ENCODE measurements around the gene CACNA1F.

Gene CACNA1F

DNA sequence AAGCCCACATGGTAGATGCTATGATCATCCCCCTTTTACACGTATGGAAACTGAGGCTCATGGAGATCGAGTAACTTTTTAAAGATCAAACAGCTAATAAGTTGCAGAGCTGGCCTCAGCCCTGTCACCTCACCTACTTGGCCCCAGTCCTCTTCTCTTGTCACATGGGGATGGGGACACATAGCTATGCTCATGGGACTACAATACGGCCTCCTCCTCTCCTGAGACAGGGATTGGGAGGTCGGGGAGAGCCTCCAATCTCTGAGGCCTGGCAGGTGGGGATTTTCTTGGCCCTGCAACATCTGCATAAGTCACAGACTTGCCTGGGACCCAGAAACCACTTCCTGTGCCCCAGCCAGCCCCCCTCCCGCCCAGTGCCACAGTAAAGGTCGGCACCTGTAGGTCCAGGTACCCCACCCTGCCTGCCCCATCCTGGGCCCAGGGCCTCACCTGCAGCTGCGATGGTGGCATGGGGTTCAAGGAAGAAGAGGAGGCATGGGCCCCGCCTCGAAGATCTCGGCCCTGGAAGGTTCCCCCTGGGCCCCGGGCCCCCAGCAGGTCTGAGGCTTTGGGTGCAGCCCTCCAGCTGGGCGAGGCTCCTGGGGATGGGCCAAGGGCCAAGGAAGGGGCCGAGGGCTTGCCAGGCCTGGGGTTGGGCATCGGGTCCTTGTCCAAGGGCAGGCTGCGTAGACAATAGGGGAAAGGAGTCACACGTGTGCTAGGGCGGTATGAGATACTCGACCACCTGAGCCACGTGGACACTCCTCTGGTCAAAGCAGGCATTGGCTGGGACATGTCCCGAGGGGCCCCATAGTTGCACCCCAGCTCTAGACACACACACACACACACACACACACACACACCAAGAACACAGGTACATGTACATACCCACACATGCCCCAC lies 25.0 kb upstream of the CACNA1F start:
- no peak overlapping the region for H3K4me3 ChIP-seq (ENCODE audit: low read depth, low read length)

GRCh38 chrX:49257074-49257790 lies 24.1 kb upstream of the CACNA1F start:
- no peaks in the 10 kb centered on the region for H3K27me3 ChIP-seq (ENCODE audit: insufficient read depth, low read length)
- H3K4me1 ChIP-seq (ENCODE audit: control insufficient read depth, insufficient read depth, low read length, unreplicated experiment) = no peaks in the 10 kb centered on the region
- H2AFZ ChIP-seq (ENCODE audit: low read length, unreplicated experiment) = no peak overlapping the region
- no peaks in the 10 kb centered on the region for H3K36me3 ChIP-seq (ENCODE audit: insufficient read depth, low read length)
- no peak overlapping the region for H3K27ac ChIP-seq (ENCODE audit: low read depth, low read length)
- H3K79me2 ChIP-seq (ENCODE audit: control insufficient read depth, insufficient read depth, low read length, unreplicated experiment) = no peaks in the 10 kb centered on the region
- no peak overlapping the region for H3K4me3 ChIP-seq (ENCODE audit: low read depth, low read length)

More for the DNA sequence above, 25.0 kb upstream of the CACNA1F start:
- Histone ChIP-seq H3K4me1 (ENCODE audit: control insufficient read depth, insufficient read depth, low read length, unreplicated experiment) (no peaks in the 10 kb centered on the region), H3K27me3 (ENCODE audit: insufficient read depth, low read length) (no peaks in the 10 kb centered on the region), H3K27ac (ENCODE audit: low read depth, low read length) (no peak overlapping the region), H3K79me2 (ENCODE audit: control insufficient read depth, insufficient read depth, low read length, unreplicated experiment) (no peaks in the 10 kb centered on the region), H2AFZ (ENCODE audit: low read length, unreplicated experiment) (no peak overlapping the region), H3K36me3 (ENCODE audit: insufficient read depth, low read length) (no peaks in the 10 kb centered on the region)

- no peaks in the 10 kb centered on the region for H3K27me3 ChIP-seq (ENCODE audit: insufficient read depth, low read length)
- H3K27ac ChIP-seq (ENCODE audit: low read depth, low read length) = no peak overlapping the region
- no peak overlapping the region for H2AFZ ChIP-seq (ENCODE audit: low read length, unreplicated experiment)
- no peak overlapping the region for H3K4me3 ChIP-seq (ENCODE audit: low read depth, low read length)
- H3K4me1 ChIP-seq (ENCODE audit: control insufficient read depth, insufficient read depth, low read length, unreplicated experiment) = no peaks in the 10 kb centered on the region
- H3K79me2 ChIP-seq (ENCODE audit: control insufficient read depth, insufficient read depth, low read length, unreplicated experiment) = no peaks in the 10 kb centered on the region
- H3K36me3 ChIP-seq (ENCODE audit: insufficient read depth, low read length) = no peaks in the 10 kb centered on the region
Observed at GRCh38 chrX:49256268-49256995, 23.3 kb upstream of the CACNA1F start.

DNA sequence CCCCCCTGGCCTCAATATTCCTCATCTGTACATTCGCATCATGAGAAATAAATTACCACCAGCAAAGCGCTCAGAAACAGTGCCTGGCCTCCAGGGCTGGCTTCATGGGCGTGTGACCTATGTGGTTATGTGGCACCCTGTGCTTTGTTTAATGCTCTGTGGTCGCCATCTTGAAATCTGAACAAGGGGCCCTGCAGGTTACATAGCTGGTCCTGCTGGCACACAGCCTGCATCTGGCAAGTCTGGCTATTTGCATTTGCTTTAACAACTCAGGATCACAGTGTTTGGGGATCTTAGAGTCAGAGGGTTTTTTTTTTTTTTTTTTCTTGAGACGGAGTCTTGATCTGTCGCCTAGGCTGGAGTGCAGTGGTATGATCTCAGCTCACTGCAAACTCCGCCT lies 21.5 kb upstream of the CACNA1F start:
- Histone ChIP-seq H3K4me3 (ENCODE audit: low read depth, low read length) (no peak overlapping the region), H3K79me2 (ENCODE audit: control insufficient read depth, insufficient read depth, low read length, unreplicated experiment) (no peaks in the 10 kb centered on the region), H3K27ac (ENCODE audit: low read depth, low read length) (no peak overlapping the region), H2AFZ (ENCODE audit: low read length, unreplicated experiment) (no peak overlapping the region), H3K36me3 (ENCODE audit: insufficient read depth, low read length) (no peaks in the 10 kb centered on the region), H3K4me1 (ENCODE audit: control insufficient read depth, insufficient read depth, low read length, unreplicated experiment) (no peaks in the 10 kb centered on the region), H3K27me3 (ENCODE audit: insufficient read depth, low read length) (no peaks in the 10 kb centered on the region)

DNA sequence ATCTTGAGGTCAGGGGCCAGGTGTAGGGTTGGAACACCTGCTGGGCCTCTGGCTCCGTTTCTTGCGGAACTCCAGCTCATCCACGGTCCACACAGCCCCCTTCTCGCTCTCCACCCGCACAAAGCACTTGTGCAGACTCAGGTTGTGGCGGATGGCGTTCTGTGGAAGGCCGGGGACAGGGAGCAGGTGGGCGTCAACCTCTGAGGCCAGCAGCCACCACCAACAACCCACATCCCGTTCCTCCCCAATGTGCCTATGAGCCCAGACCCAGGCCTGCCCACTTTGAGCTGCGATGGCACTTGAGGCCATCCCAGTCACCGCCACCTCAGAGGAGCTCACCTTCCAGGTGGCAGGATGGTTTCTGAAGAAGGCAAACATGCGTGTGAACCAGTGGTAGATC lies 18.2 kb upstream of the CACNA1F start:
- H3K4me3 ChIP-seq (ENCODE audit: low read depth, low read length) = no peak overlapping the region
- H3K27ac ChIP-seq (ENCODE audit: low read depth, low read length) = no peak overlapping the region
- no peaks in the 10 kb centered on the region for H3K36me3 ChIP-seq (ENCODE audit: insufficient read depth, low read length)
- no peaks in the 10 kb centered on the region for H3K79me2 ChIP-seq (ENCODE audit: control insufficient read depth, insufficient read depth, low read length, unreplicated experiment)
- H2AFZ ChIP-seq (ENCODE audit: low read length, unreplicated experiment) = no peak overlapping the region
- no peaks in the 10 kb centered on the region for H3K4me1 ChIP-seq (ENCODE audit: control insufficient read depth, insufficient read depth, low read length, unreplicated experiment)
- no peaks in the 10 kb centered on the region for H3K27me3 ChIP-seq (ENCODE audit: insufficient read depth, low read length)

DNA sequence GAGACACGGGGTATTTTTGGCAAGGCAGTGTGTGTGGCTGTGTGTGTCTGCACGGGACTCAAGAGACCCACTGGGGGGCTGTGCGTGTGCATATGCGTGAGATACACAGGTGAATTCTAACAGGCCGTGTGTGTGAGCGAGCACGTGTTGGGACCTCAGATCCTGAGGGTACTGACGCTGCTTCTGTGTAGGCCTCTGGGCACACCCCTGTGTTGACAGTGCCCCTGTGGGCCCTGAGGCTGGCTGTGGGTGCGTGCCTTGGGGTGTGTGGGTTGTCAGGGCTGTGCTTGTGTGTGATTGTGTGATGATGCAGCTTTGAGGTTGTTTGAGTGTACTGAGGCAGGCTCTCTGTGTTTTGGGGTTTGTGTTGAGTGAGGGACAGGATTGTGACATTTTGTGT lies 17.4 kb upstream of the CACNA1F start:
- Histone ChIP-seq H3K27me3 (ENCODE audit: insufficient read depth, low read length) (no peaks in the 10 kb centered on the region), H2AFZ (ENCODE audit: low read length, unreplicated experiment) (no peak overlapping the region)

GRCh38 chrX:49250066-49250465 lies 16.9 kb upstream of the CACNA1F start:
- Histone ChIP-seq H3K36me3 (ENCODE audit: insufficient read depth, low read length) (no peaks in the 10 kb centered on the region), H2AFZ (ENCODE audit: low read length, unreplicated experiment) (no peak overlapping the region), H3K4me3 (ENCODE audit: low read depth, low read length) (no peak overlapping the region), H3K4me1 (ENCODE audit: control insufficient read depth, insufficient read depth, low read length, unreplicated experiment) (no peaks in the 10 kb centered on the region), H3K27ac (ENCODE audit: low read depth, low read length) (no peak overlapping the region), H3K79me2 (ENCODE audit: control insufficient read depth, insufficient read depth, low read length, unreplicated experiment) (no peaks in the 10 kb centered on the region), H3K27me3 (ENCODE audit: insufficient read depth, low read length) (no peaks in the 10 kb centered on the region)

More for the DNA sequence above, 17.4 kb upstream of the CACNA1F start:
- Histone ChIP-seq H3K4me1 (ENCODE audit: control insufficient read depth, insufficient read depth, low read length, unreplicated experiment) (no peaks in the 10 kb centered on the region), H3K4me3 (ENCODE audit: low read depth, low read length) (no peak overlapping the region), H3K79me2 (ENCODE audit: control insufficient read depth, insufficient read depth, low read length, unreplicated experiment) (no peaks in the 10 kb centered on the region), H3K36me3 (ENCODE audit: insufficient read depth, low read length) (no peaks in the 10 kb centered on the region), H3K27ac (ENCODE audit: low read depth, low read length) (no peak overlapping the region)

DNA sequence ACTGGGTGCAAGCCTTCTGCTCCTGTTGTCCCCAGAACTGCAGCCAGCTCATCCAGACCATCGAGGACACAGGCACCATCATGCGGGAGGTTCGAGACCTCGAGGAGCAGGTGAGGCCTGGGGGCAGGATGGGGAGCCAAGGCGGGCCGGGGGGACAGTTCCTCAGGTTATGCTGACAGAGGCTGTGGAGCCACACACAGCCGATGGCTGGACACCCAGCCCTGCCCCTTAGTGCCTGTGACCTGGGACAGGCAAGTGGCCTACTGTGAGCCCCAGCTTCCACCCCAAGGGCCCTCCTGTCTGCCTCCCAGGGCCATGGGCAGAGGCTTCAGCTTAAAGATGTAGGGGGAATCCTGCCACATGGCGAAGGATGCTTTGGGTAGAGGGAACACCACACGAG lies 16.5 kb upstream of the CACNA1F start:
- H3K36me3 ChIP-seq (ENCODE audit: insufficient read depth, low read length) = no peaks in the 10 kb centered on the region
- H3K79me2 ChIP-seq (ENCODE audit: control insufficient read depth, insufficient read depth, low read length, unreplicated experiment) = no peaks in the 10 kb centered on the region

DNA sequence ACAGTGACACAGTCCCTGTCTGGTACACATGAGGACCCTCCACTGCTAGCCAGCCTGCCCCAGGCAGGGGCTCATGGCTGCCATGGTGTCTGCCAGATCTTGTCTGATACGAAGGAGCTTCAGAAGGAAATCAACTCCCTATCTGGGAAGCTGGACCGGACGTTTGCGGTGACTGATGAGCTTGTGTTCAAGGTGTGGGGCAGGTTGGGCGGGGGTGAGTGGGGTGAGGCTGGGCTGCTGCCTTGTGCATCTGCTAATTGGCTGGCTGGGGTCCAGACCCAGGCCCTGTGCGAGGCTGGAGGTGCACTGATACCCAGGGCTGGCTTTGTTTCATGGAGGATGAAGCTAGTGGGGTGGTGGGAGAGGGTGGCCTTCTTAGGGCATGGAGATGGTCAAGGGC lies 15.9 kb upstream of the CACNA1F start:
- Histone ChIP-seq H3K4me1 (ENCODE audit: control insufficient read depth, insufficient read depth, low read length, unreplicated experiment) (no peaks in the 10 kb centered on the region), H3K79me2 (ENCODE audit: control insufficient read depth, insufficient read depth, low read length, unreplicated experiment) (no peaks in the 10 kb centered on the region), H2AFZ (ENCODE audit: low read length, unreplicated experiment) (no peak overlapping the region), H3K27me3 (ENCODE audit: insufficient read depth, low read length) (no peaks in the 10 kb centered on the region), H3K27ac (ENCODE audit: low read depth, low read length) (no peak overlapping the region), H3K4me3 (ENCODE audit: low read depth, low read length) (no peak overlapping the region), H3K36me3 (ENCODE audit: insufficient read depth, low read length) (no peaks in the 10 kb centered on the region)

More for the DNA sequence above, 16.5 kb upstream of the CACNA1F start:
- Histone ChIP-seq H2AFZ (ENCODE audit: low read length, unreplicated experiment) (no peak overlapping the region), H3K27me3 (ENCODE audit: insufficient read depth, low read length) (no peaks in the 10 kb centered on the region), H3K27ac (ENCODE audit: low read depth, low read length) (no peak overlapping the region), H3K4me1 (ENCODE audit: control insufficient read depth, insufficient read depth, low read length, unreplicated experiment) (no peaks in the 10 kb centered on the region), H3K4me3 (ENCODE audit: low read depth, low read length) (no peak overlapping the region)

- Histone ChIP-seq H3K27me3 (ENCODE audit: insufficient read depth, low read length) (no peaks in the 10 kb centered on the region), H2AFZ (ENCODE audit: low read length, unreplicated experiment) (no peak overlapping the region), H3K4me1 (ENCODE audit: control insufficient read depth, insufficient read depth, low read length, unreplicated experiment) (no peaks in the 10 kb centered on the region), H3K36me3 (ENCODE audit: insufficient read depth, low read length) (no peaks in the 10 kb centered on the region), H3K4me3 (ENCODE audit: low read depth, low read length) (no peak overlapping the region), H3K27ac (ENCODE audit: low read depth, low read length) (no peak overlapping the region), H3K79me2 (ENCODE audit: control insufficient read depth, insufficient read depth, low read length, unreplicated experiment) (no peaks in the 10 kb centered on the region)
Observed at GRCh38 chrX:49247916-49248811, 15.0 kb upstream of the CACNA1F start.
